GM12878 (cell line): Measurements from ENCODE around the gene NT5C.

Experiments
- ATF3 ChIP-seq: IDR thresholded peaks from 2 replicates; pipeline ENCODE4 v1.6.1; 2011; ENCODE audit warnings: low read depth, mild to moderate bottlenecking, low read length, moderate library complexity, borderline replicate concordance; ENCODE audit errors: extremely low read depth
- CTCF ChIP-seq, 3 experiments: IDR thresholded peaks in 2 of 3; conservative IDR thresholded peaks in 1 of 3; 2 replicates each; pipeline ENCODE4 v1.5.1; 2011; ENCODE audit warnings: low read depth in 3 of 3, low read length in 3 of 3, mild to moderate bottlenecking in 3 of 3, control low read depth in 2 of 3, moderate library complexity in 2 of 3, inconsistent platforms in 1 of 3, mixed read lengths in 1 of 3; ENCODE audit not compliant: control insufficient read depth in 2 of 3, insufficient read depth in 1 of 3; ENCODE audit errors: extremely low read depth in 1 of 3
- CUX1 ChIP-seq: IDR thresholded peaks from 2 replicates; pipeline ENCODE4 v1.6.1; 2012; ENCODE audit warnings: improper control_type of control experiment, low read depth, low read length; ENCODE audit not compliant: insufficient replicate concordance
- HDAC2 ChIP-seq: fragments of 200-600 bp; sonication (generic); IDR thresholded peaks from 2 replicates; pipeline ENCODE4 v1.6.1; 2017
- MYC ChIP-seq: IDR thresholded peaks from 2 replicates; pipeline ENCODE4 v1.6.1; 2011; ENCODE audit warnings: mild to moderate bottlenecking, low read length, moderate library complexity, inconsistent platforms; ENCODE audit not compliant: insufficient read depth, insufficient replicate concordance, insufficient read length, severe bottlenecking
- POLR2A ChIP-seq: IDR thresholded peaks from 2 replicates; pipeline ENCODE4 v1.6.1; 2011; ENCODE audit warnings: low read depth, mild to moderate bottlenecking, low read length
- POLR2AphosphoS2 ChIP-seq: IDR thresholded peaks from 2 replicates; pipeline ENCODE4 v1.6.1; 2011; ENCODE audit warnings: low read depth, mild to moderate bottlenecking, low read length, improper control_type of control experiment, moderate library complexity
- POLR2AphosphoS5 ChIP-seq: IDR thresholded peaks from 2 replicates; pipeline ENCODE4 v1.6.1; 2011; ENCODE audit warnings: mild to moderate bottlenecking, low read length, inconsistent platforms
- RELA ChIP-seq: fragments of 450-650 bp; IDR thresholded peaks from 2 replicates; pipeline ENCODE4 v1.8.0; 2014; ENCODE audit warnings: borderline replicate concordance; ENCODE audit not compliant: partially characterized antibody
- TAF1 ChIP-seq: IDR thresholded peaks from 2 replicates; pipeline ENCODE4 v1.6.1; 2011; ENCODE audit warnings: mild to moderate bottlenecking, low read depth, low read length, borderline replicate concordance

GRCh38 chr17:75084039-75084660, 47.4 kb downstream of the NT5C start:
- TF ChIP-seq RELA (no peak), MYC (no peak), CTCF (IDR thresholded peaks at IDR 0.05 in 2 of 3, conservative IDR thresholded peaks at IDR 0.05 in 1 of 3; ENCODE audit: control insufficient read depth in 2 of 3, extremely low read depth in 1 of 3, insufficient read depth in 1 of 3, low read depth in 3 of 3, low read length in 3 of 3) (no peak), TAF1 (no peak), POLR2AphosphoS5 (no peak), HDAC2 (no peak), ATF3 (no peak), CUX1 (no peak), POLR2AphosphoS2 (no peak), POLR2A (no peak)
